Osteocyte (in vitro differentiated cells): ENCODE results near the gene KDM4B. TPM values are rescaled to one million over a fixed set of nuclear protein-coding genes. Genes with fewer than 3 reads are reported as not detected.

ENCODE experiments used
- DNase-seq: peaks from one replicate; pipeline ENCODE4 v3.0.0; 2021; ENCODE audit warnings: mixed read lengths; ENCODE audit not compliant: unreplicated experiment; ENCODE audit errors: extremely low spot score
- H3K27ac Mint-ChIP-seq: one replicate; pipeline ENCODE4 v1.8.0; 2021; ENCODE audit warnings: mild to moderate bottlenecking, mixed read lengths; ENCODE audit not compliant: unreplicated experiment
- H3K27me3 Mint-ChIP-seq: one replicate; pipeline ENCODE4 v1.8.0; 2021; ENCODE audit warnings: mixed read lengths; ENCODE audit not compliant: unreplicated experiment
- H3K36me3 Mint-ChIP-seq: one replicate; pipeline ENCODE4 v1.8.0; 2021; ENCODE audit warnings: mixed read lengths; ENCODE audit not compliant: unreplicated experiment
- H3K4me1 Mint-ChIP-seq: one replicate; pipeline ENCODE4 v1.8.0; 2021; ENCODE audit warnings: mixed read lengths; ENCODE audit not compliant: unreplicated experiment
- H3K4me3 Mint-ChIP-seq: one replicate; pipeline ENCODE4 v1.8.0; 2021; ENCODE audit warnings: mild to moderate bottlenecking, moderate library complexity, mixed read lengths; ENCODE audit not compliant: unreplicated experiment
- H3K9me3 Mint-ChIP-seq: one replicate; pipeline ENCODE4 v1.8.0; 2021; ENCODE audit warnings: mixed read lengths; ENCODE audit not compliant: unreplicated experiment
- total RNA-seq: library from RNA; stranded (reverse); gene quantifications from 2 replicates; pipeline ENCODE4 v1.2.1, GENCODE V29; 2021
- TF ChIP-seq, protein P1 (sequence below): fragments of 200-600 bp; sonication (generic); IDR thresholded peaks from 2 replicates; pipeline ENCODE4 v1.5.0; 2021; ENCODE audit warnings: antibody characterized with exemption, mild to moderate bottlenecking, moderate library complexity

The KDM4B gene
- total RNA-seq, 1 donor from 2014 or later: 49.0 TPM

DNA sequence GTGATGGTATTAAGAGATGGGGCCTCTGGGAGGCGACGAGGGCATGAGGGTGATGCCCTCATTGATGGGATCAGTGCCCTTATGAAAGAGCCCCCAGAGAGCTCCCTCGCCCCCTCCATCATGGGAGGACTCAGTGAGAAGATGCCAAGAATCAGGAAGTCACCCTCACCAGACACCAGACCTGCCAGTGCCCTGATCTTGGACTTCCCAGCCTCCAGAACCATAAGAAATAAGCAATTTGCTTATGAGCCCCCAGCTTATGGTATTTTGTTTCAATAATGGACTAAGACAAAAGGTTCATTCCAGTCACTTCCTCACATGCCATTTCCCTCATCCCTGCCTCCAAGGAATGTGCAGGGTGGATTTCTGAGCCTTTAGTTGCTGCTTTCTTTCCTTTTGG lies 129.7 kb downstream of the KDM4B start:
- H3K27me3 Mint-ChIP-seq: no peaks in the 10 kb centered on the region
- H3K4me3 Mint-ChIP-seq: no peak overlapping the region
- peaks cover 45% of the 10 kb centered on the region for H3K36me3 Mint-ChIP-seq
- TF ChIP-seq, protein P1, sequence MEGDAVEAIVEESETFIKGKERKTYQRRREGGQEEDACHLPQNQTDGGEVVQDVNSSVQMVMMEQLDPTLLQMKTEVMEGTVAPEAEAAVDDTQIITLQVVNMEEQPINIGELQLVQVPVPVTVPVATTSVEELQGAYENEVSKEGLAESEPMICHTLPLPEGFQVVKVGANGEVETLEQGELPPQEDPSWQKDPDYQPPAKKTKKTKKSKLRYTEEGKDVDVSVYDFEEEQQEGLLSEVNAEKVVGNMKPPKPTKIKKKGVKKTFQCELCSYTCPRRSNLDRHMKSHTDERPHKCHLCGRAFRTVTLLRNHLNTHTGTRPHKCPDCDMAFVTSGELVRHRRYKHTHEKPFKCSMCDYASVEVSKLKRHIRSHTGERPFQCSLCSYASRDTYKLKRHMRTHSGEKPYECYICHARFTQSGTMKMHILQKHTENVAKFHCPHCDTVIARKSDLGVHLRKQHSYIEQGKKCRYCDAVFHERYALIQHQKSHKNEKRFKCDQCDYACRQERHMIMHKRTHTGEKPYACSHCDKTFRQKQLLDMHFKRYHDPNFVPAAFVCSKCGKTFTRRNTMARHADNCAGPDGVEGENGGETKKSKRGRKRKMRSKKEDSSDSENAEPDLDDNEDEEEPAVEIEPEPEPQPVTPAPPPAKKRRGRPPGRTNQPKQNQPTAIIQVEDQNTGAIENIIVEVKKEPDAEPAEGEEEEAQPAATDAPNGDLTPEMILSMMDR: no peak
- H3K4me1 Mint-ChIP-seq: peaks cover 2% of the 10 kb centered on the region
- DNase-seq: no peak
- peaks cover 10% of the 10 kb centered on the region for H3K9me3 Mint-ChIP-seq
- no peak overlapping the region for H3K27ac Mint-ChIP-seq

DNA sequence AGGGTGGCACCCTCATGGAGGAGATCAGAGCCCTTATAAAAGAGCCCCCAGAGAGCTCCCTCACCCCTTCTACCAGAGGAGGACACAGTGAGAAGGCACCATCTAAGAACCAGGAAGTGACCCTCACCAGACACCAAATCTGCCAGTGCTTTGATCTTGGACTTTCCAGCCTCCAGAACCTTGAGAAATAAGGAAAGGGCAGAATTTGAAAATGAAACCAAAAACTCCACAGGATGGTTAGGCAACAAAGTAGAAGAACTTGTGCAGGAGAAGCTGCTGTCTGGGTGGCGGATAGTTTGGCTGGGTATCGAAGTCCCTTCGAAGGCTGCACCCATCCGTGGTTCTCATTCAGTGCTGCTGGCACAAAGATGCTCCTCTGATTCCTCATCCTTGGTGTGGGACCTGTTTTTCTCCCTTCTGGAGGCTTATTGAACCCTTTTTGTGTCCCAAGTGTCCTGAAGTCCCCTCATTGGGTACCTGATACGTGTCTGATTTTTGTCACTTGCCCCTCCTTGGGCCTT lies 130.8 kb downstream of the KDM4B start:
- Mint-ChIP-seq H3K4me1 (peaks cover 2% of the 10 kb centered on the region), H3K27ac (no peak overlapping the region), H3K9me3 (peaks cover 10% of the 10 kb centered on the region), H3K27me3 (no peaks in the 10 kb centered on the region), H3K36me3 (peaks cover 45% of the 10 kb centered on the region), H3K4me3 (no peak overlapping the region)
- TF ChIP-seq, protein P1: no peak
- DNase-seq: no peak

DNA sequence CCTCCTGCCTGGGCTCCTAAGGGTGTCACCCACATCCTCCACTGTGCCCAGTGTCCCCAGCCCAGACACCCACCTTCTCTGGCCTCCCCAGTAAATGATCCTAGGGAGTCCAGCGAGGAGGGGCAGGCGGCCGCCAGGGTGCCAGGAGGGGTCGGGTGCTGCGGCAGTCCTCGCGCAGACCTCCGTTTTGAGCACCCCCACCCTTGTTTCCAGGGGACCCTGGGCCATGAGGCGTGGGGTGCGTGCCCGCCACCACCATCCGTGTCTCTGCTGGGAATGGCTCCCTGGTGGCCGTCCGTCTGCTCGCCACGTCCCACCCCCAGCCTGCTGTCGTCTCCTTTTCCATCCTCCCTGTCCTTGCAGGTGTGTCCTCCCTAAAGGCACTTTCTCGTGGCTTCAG lies 133.0 kb downstream of the KDM4B start:
- no peak overlapping the region for H3K4me3 Mint-ChIP-seq
- H3K27ac Mint-ChIP-seq: no peak overlapping the region
- H3K4me1 Mint-ChIP-seq: peaks cover 3% of the 10 kb centered on the region

DNA sequence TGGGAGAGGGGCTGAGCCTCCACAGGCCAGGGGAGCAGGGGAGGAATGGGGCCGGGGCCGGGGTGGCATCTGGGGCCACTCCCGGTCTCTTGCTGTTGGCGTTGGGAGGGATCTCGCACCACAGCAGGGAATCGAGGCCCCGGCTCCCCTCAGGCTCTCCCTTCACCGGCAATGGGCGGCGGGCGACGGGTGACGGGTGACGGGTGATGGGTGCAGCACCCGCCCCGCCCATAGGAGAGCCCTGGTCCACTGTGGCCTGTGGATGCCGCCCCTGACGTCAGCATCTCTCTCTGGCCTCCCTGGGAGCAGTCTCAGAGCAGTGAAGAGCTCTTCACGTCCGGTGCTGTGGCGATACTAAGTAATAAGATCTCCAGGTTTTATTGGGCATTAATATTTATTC lies 133.6 kb downstream of the KDM4B start:
- no peak overlapping the region for H3K4me3 Mint-ChIP-seq
- H3K27me3 Mint-ChIP-seq: no peaks in the 10 kb centered on the region
- peaks cover 10% of the 10 kb centered on the region for H3K9me3 Mint-ChIP-seq
- no peak for DNase-seq
- H3K36me3 Mint-ChIP-seq: peaks cover 39% of the 10 kb centered on the region
- no peak overlapping the region for H3K27ac Mint-ChIP-seq
- peaks cover 7% of the 10 kb centered on the region for H3K4me1 Mint-ChIP-seq
- TF ChIP-seq, protein P1: no peak

More for the DNA sequence above, 133.0 kb downstream of the KDM4B start:
- H3K36me3 Mint-ChIP-seq: peaks cover 46% of the 10 kb centered on the region
- TF ChIP-seq, protein P1: no peak
- H3K27me3 Mint-ChIP-seq: no peaks in the 10 kb centered on the region
- H3K9me3 Mint-ChIP-seq: peaks cover 10% of the 10 kb centered on the region
- DNase-seq: no peak

DNA sequence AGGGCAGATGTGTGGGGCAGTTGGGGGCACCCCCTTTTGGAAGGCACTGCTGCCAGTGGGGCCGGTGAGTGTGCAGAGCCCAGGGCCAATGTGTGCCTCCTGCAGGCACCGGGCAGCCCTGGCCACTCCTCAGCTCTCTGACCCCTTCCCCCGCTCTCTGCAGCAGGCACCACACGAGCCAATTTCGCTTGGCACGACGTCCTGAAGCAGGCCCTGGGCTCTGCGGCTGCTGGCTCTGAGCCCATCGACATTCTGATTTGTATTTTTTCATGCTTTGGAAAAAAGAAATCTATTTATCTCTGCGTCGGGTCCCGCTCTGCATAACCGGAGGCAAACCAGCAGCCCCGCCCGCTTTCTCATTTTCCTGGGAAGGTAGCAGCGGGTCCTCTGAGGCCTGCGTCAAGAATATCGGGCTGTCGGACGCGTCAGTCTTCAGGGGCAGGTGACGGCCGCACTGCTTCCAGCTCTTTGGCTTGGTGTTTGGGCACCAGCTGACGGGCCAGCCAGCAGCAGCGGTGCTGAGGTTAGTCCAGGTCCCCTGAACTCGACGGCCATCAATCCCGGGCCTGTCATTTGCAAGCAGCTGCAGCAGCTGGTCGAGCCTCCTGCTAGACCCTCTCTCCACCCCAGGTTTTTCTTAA lies 134.3 kb downstream of the KDM4B start:
- TF ChIP-seq, protein P1: no peak

More for the DNA sequence above, 134.3 kb downstream of the KDM4B start:
- H3K4me1 Mint-ChIP-seq: peaks cover 7% of the 10 kb centered on the region
- no peak overlapping the region for H3K27ac Mint-ChIP-seq
- H3K36me3 Mint-ChIP-seq: peaks cover 33% of the 10 kb centered on the region
- DNase-seq: no peak
- H3K9me3 Mint-ChIP-seq: peaks cover 10% of the 10 kb centered on the region
- H3K4me3 Mint-ChIP-seq: no peak overlapping the region
- no peaks in the 10 kb centered on the region for H3K27me3 Mint-ChIP-seq
